ENCODE results near the gene KLK12.
"Not testable (repeated sequence)": the region's sequence is repeated elsewhere in the genome, so short reads cannot be mapped to it uniquely, and the experiment has no call there.

KLK12 gene

GRCh38 chr19:51014242-51014641, 20.6 kb downstream of the KLK12 start:
- DNase-seq, result no peak

GRCh38 chr19:51012661-51013190, 22.1 kb downstream of the KLK12 start:
- DNase-seq, result no peak

- DNase-seq, result no peak
Observed at GRCh38 chr19:51010066-51010795, 24.6 kb downstream of the KLK12 start.

- no peak for DNase-seq
Observed at GRCh38 chr19:51009061-51009891, 25.5 kb downstream of the KLK12 start.

GRCh38 chr19:51007488-51007887, 27.3 kb downstream of the KLK12 start:
- DNase-seq, result no peak

GRCh38 chr19:51006406-51006805, 28.4 kb downstream of the KLK12 start:
- no peak for DNase-seq

GRCh38 chr19:51005248-51005647, 29.6 kb downstream of the KLK12 start:
- no peak for DNase-seq

- DNase-seq, result no peak
Observed at GRCh38 chr19:51003316-51003715, 31.5 kb downstream of the KLK12 start.

GRCh38 chr19:51002542-51003311, 32.1 kb downstream of the KLK12 start:
- peak; percentile 53 for DNase-seq

- no peak for DNase-seq
Observed at GRCh38 chr19:51002089-51002532, 32.7 kb downstream of the KLK12 start.

- no peak for DNase-seq
Observed at GRCh38 chr19:51001515-51001914, 33.3 kb downstream of the KLK12 start, which contains the start of gene KLK8. Gene KLK8, minus strand, starts transcription at chr19:51001604. Its CDS starts 437 bp downstream, at chr19:51001167.

GRCh38 chr19:51000981-51001380, 33.8 kb downstream of the KLK12 start:
- DNase-seq, result no peak

- no peak for DNase-seq
Observed at GRCh38 chr19:51000426-51000825, 34.4 kb downstream of the KLK12 start.

- no peak for DNase-seq
Observed at GRCh38 chr19:50998686-50999085, 36.1 kb downstream of the KLK12 start.

GRCh38 chr19:50998061-50998460, 36.7 kb downstream of the KLK12 start:
- no peak for DNase-seq

GRCh38 chr19:50994129-50994528, 40.7 kb downstream of the KLK12 start:
- no peak for DNase-seq

GRCh38 chr19:50992666-50993035, 42.2 kb downstream of the KLK12 start:
- no peak for DNase-seq

GRCh38 chr19:50984416-50984815, 50.4 kb downstream of the KLK12 start:
- not testable (repeated sequence) for DNase-seq

- no peak for DNase-seq
Observed at GRCh38 chr19:50983625-50984292, 51.0 kb downstream of the KLK12 start, which contains the start of gene KLK7. Gene KLK7, minus strand, starts transcription at chr19:50983917. Its CDS starts 1,518 bp downstream, at chr19:50982399.

- no peak for DNase-seq
Observed at GRCh38 chr19:50982186-50982585, 52.6 kb downstream of the KLK12 start.

- DNase-seq, result no peak
Observed at GRCh38 chr19:50981587-50982146, 53.1 kb downstream of the KLK12 start.

- DNase-seq, result no peak
Observed at GRCh38 chr19:50980208-50980607, 54.6 kb downstream of the KLK12 start.

Measured in activated CD4-positive, alpha-beta T cell treated with anti-CD3 and anti-CD28 coated beads, Interleukin-2, Interleukin-6, amounts not matched to agents 100 ng/mL and 50 ng/mL, durations not matched to agents 16 hours and 8 hours (primary cell).